AG09319 (cell line): ENCODE measurements around the gene CHST12.
"Not testable (repeated sequence)": the region's sequence is repeated elsewhere in the genome, so short reads cannot be mapped to it uniquely, and the experiment has no call there.

Experiments
- DNase-seq: peaks from one replicate; pipeline ENCODE4 v3.0.0-alpha.2; 2010; ENCODE audit warnings: low read depth; ENCODE audit errors: extremely low read depth
- TF ChIP-seq, protein P1 (sequence below): IDR thresholded peaks from 2 replicates; pipeline ENCODE4 v1.5.1; 2011; ENCODE audit warnings: low read depth, mild to moderate bottlenecking, inconsistent platforms, low read length, moderate library complexity

CHST12 gene

GRCh38 chr7:2379821-2380450 lies 23.5 kb upstream of the CHST12 start:
- TF ChIP-seq, protein P1, sequence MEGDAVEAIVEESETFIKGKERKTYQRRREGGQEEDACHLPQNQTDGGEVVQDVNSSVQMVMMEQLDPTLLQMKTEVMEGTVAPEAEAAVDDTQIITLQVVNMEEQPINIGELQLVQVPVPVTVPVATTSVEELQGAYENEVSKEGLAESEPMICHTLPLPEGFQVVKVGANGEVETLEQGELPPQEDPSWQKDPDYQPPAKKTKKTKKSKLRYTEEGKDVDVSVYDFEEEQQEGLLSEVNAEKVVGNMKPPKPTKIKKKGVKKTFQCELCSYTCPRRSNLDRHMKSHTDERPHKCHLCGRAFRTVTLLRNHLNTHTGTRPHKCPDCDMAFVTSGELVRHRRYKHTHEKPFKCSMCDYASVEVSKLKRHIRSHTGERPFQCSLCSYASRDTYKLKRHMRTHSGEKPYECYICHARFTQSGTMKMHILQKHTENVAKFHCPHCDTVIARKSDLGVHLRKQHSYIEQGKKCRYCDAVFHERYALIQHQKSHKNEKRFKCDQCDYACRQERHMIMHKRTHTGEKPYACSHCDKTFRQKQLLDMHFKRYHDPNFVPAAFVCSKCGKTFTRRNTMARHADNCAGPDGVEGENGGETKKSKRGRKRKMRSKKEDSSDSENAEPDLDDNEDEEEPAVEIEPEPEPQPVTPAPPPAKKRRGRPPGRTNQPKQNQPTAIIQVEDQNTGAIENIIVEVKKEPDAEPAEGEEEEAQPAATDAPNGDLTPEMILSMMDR, result no peak
- DNase-seq, result no peak

- TF ChIP-seq, protein P1, result no peak
- DNase-seq, result no peak
Observed at GRCh38 chr7:2380461-2380860, 22.9 kb upstream of the CHST12 start.

- no peak for DNase-seq
- TF ChIP-seq, protein P1, result no peak
Observed at GRCh38 chr7:2381227-2381626, 22.2 kb upstream of the CHST12 start.

GRCh38 chr7:2381881-2382509 lies 21.4 kb upstream of the CHST12 start:
- no peak for DNase-seq
- TF ChIP-seq, protein P1, result no peak

DNA sequence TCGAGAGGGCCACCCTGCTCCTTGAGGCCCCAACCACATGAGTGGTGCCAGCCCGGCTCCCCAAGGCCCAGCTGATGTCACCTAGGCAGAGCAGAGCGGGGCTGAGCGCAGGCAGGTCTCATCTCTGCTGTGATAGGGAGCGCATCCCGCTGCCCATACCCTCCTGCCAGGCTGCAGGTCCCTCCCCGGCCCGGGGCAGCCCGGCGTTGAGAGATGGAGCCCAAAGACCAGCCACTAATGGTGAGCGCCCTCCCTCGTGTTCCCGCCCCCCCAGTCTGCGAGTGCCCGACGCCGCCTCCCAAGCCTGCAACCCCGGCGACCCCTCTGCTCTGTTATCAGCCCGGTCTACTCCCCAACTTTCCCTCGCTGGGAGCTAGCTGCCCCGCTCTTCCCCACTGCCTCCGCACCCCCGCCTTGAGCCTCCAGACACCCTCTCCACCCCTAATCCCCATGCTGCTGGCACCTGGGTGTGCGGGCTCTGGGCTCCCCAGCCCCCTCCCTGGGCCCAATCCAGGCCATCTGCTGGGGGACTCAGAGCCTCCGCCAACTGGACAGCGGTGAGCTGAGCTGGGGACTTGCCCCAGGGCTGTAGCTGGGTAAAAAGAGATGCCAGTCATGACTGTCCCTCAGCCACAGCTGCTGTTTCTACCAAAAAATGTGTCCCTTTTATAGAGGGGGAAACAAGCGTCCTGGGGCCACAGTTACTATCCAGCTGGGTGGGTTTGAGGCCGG lies 19.7 kb upstream of the CHST12 start:
- DNase-seq, result no peak
- TF ChIP-seq, protein P1, result no peak

- no peak for DNase-seq
- TF ChIP-seq, protein P1, result no peak
Observed at GRCh38 chr7:2384354-2385243, 18.8 kb upstream of the CHST12 start.

DNA sequence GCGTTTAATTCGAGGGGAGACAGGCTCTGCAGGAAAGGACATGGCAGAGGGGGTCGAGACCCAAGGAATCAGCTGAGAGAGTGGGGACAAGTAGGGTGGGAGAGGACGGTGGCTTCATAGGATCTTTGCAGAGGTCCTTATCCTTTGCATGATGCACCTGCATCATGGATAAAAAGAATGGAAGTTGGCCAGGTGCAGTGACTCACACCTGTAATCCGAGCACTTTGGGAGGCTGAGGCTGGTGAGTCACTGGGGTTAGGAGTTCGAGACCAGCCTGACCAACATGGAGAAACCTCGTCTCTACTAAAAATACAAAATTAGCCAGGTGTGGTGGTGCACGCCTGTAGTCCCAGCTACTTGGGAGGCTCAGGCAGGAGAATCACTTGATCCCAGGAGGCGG lies 17.3 kb upstream of the CHST12 start:
- DNase-seq, result not testable (repeated sequence)
